Activated B cell treated with CpG ODN at 0.5 μM for 24 hours (primary cell): ENCODE measurements around the gene XAF1. TPM values are rescaled to one million over a fixed set of nuclear protein-coding genes. Genes with fewer than 3 reads are reported as not detected.
"Not testable (repeated sequence)": the region's sequence is repeated elsewhere in the genome, so short reads cannot be mapped to it uniquely, and the experiment has no call there.

Experiments
- ATAC-seq: fragments of 200-7000 bp; cut with Tn5 transposase; one replicate; pipeline ENCODE4 v1.10.0; 2021; ENCODE audit warnings: low read depth, mild to moderate bottlenecking, moderate library complexity
- CTCF ChIA-PET: fragments of 350-600 bp; sonication (Branson Sonifier 250); formaldehyde crosslinking; loops from one replicate; lab custom pipeline; 2021; ENCODE audit warnings: antibody characterized with exemption; lab: Charles Lee
- POLR2A ChIA-PET: fragments of 350-600 bp; sonication (Branson Sonifier 250); formaldehyde crosslinking; loops from one replicate; lab custom pipeline; 2021; ENCODE audit warnings: antibody characterized with exemption; lab: Charles Lee
- DNase-seq: peaks from one replicate; pipeline ENCODE4 v3.0.0; 2022
- H3K27ac Mint-ChIP-seq: one replicate; pipeline ENCODE4 v1.8.0; 2020; ENCODE audit warnings: mixed read lengths
- H3K27me3 Mint-ChIP-seq: one replicate; pipeline ENCODE4 v1.8.0; 2021; ENCODE audit warnings: mixed read lengths
- H3K36me3 Mint-ChIP-seq: one replicate; pipeline ENCODE4 v1.8.0; 2021; ENCODE audit warnings: low read depth, mixed read lengths
- H3K4me1 Mint-ChIP-seq: one replicate; pipeline ENCODE4 v1.8.0; 2021; ENCODE audit warnings: mixed read lengths
- H3K4me3 Mint-ChIP-seq: one replicate; pipeline ENCODE4 v1.8.0; 2020; ENCODE audit warnings: mild to moderate bottlenecking, mixed read lengths
- H3K9me3 Mint-ChIP-seq: one replicate; pipeline ENCODE4 v1.8.0; 2020; ENCODE audit warnings: mixed read lengths
- CTCF ChIP-seq: fragments of 200-600 bp; IDR thresholded peaks from one replicate; pipeline ENCODE4 v1.8.0; 2022; ENCODE audit warnings: antibody characterized with exemption, mild to moderate bottlenecking
- intact Hi-C: fragments of 100-400 bp; cut with micrococcal nuclease; formaldehyde crosslinking; loops from one replicate; pipeline ENCODE4 v1.15.1; 2024
- total RNA-seq: library from RNA; stranded (reverse); gene quantifications from 2 replicates; pipeline ENCODE4 v1.2.3, GENCODE V29; 2022

The XAF1 gene
- total RNA-seq, 1 donor from 2014 or later = 62.5 TPM

DNA sequence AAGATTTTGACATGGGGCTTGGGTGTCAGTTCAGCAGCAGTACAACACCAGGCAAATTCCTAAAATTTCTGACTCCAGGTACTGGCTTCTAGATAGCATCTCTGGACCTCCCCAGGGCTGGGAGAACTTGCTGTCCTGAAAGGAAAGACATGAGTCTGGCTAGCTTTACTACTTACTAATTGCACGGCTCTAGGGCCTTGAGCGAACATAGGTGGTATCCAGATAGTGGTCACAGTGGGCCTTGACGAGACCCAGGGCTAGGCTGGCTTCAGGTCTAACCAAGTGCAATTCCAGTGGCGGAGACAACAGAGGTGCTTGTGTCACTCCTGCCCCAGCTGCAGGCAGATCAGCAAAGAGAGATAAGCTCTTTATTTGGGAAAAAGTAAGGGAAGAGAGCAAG, 26.3 kb upstream of the XAF1 start:
- Mint-ChIP-seq H3K36me3 (no peaks in the 10 kb centered on the region), H3K27me3 (peaks cover 27% of the 10 kb centered on the region), H3K4me3 (no peak overlapping the region), H3K9me3 (no peaks in the 10 kb centered on the region), H3K27ac (no peak overlapping the region), H3K4me1 (no peaks in the 10 kb centered on the region)
- DNase-seq = no peak
- ATAC-seq = no peak
- TF ChIP-seq CTCF = no peak
- intact Hi-C loops = no loop called here
- CTCF ChIA-PET = no interaction called here
- POLR2A ChIA-PET = no interaction called here

DNA sequence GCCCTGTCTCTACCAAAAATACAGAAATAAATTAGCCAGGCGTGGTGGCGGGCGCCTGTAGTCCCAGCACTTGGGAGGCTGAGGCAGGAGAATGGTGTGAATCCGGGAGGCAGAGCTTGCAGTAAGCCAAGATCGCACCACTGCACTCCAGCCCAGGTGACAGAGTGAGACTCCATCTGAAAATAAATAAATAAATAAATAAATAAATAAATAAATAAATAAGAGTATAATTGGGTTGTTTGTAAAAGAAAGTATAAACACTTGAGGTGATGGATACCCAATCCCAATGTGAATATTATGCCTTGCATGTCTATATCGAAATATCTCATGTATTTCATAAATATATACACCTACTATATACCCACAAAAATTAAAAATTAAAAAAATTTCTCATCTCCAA, 9.2 kb upstream of the XAF1 start:
- H3K27me3 Mint-ChIP-seq = peaks cover 25% of the 10 kb centered on the region
- intact Hi-C loops, H3K36me3 Mint-ChIP-seq, ATAC-seq, H3K4me1 Mint-ChIP-seq, POLR2A ChIA-PET, H3K27ac Mint-ChIP-seq, DNase-seq, H3K4me3 Mint-ChIP-seq, H3K9me3 Mint-ChIP-seq: not testable (repeated sequence)
- CTCF ChIA-PET = interaction anchor here (0.5 kb wide), 1 partner anchor 80 kb away, joined by 4 read pairs; no protein-coding TSS in a partner anchor

GRCh38 chr17:6748617-6749016, 7.2 kb upstream of the XAF1 start:
- intact Hi-C loops = no loop called here
- POLR2A ChIA-PET = no interaction called here
- H3K27me3 Mint-ChIP-seq = peaks cover 19% of the 10 kb centered on the region
- H3K4me1 Mint-ChIP-seq = peaks cover 4% of the 10 kb centered on the region
- H3K9me3 Mint-ChIP-seq = no peaks in the 10 kb centered on the region
- ATAC-seq = no peak
- DNase-seq = no peak
- no peak overlapping the region for H3K27ac Mint-ChIP-seq
- CTCF ChIA-PET = no interaction called here
- no peak for TF ChIP-seq CTCF
- H3K36me3 Mint-ChIP-seq = no peaks in the 10 kb centered on the region
- H3K4me3 Mint-ChIP-seq = no peak overlapping the region

GRCh38 chr17:6749519-6749918, 6.3 kb upstream of the XAF1 start:
- intact Hi-C loops = no loop called here
- no peaks in the 10 kb centered on the region for H3K9me3 Mint-ChIP-seq
- ATAC-seq = no peak
- CTCF ChIA-PET = no interaction called here
- H3K36me3 Mint-ChIP-seq = no peaks in the 10 kb centered on the region
- no peak for TF ChIP-seq CTCF
- H3K4me3 Mint-ChIP-seq = no peak overlapping the region
- peaks cover 12% of the 10 kb centered on the region for H3K27me3 Mint-ChIP-seq
- POLR2A ChIA-PET = interaction anchor here (0.5 kb wide), 1 partner anchor 1489 kb away, joined by 4 read pairs; no protein-coding TSS in a partner anchor
- H3K4me1 Mint-ChIP-seq = peaks cover 4% of the 10 kb centered on the region
- DNase-seq = no peak
- no peak overlapping the region for H3K27ac Mint-ChIP-seq

- ATAC-seq = no peak
- intact Hi-C loops = no loop called here
- Mint-ChIP-seq H3K9me3 (no peaks in the 10 kb centered on the region), H3K36me3 (peaks cover 4% of the 10 kb centered on the region), H3K27me3 (peaks cover 3% of the 10 kb centered on the region), H3K4me1 (peaks cover 28% of the 10 kb centered on the region), H3K4me3 (no peak overlapping the region), H3K27ac (no peak overlapping the region)
- ChIA-PET POLR2A (no interaction called here), CTCF (no interaction called here)
- no peak for DNase-seq
- no peak for TF ChIP-seq CTCF
These were observed 3.6 kb upstream of the XAF1 start for GRCh38 chr17:6752068-6752909.
